ENCODE results near the gene HMG20A. TPM values are rescaled to one million over a fixed set of nuclear protein-coding genes. Genes with fewer than 3 reads are reported as not detected.

Gene HMG20A
- total and polyA plus RNA-seq, 12 donors: 14.0 to 57.2 (median 38.9) TPM

GRCh38 chr15:77457191-77457904 is 36.7 kb downstream of the HMG20A start:
- Histone ChIP-seq H3K4me3 (no peak overlapping the region), H3K36me3 (replicated peaks in 1 of 2) (peaks cover 0 to 11% of the 10 kb centered on the region in 2 donors), H3K4me1 (replicated peaks in 1 of 2) (peaks cover 26 to 43% of the 10 kb centered on the region in 2 donors), H3K9me3 (replicated peaks in 1 of 3) (no peaks in the 10 kb centered on the region), H3K27me3 (no peaks in the 10 kb centered on the region), H3K27ac (peak overlapping the region in 1 of 5 donors; percentile 40)
- 51 to 66% (median 59%) methylated on average over 5 of the region's 5 CpGs for WGBS, 4 donors
- DNase-seq: no peak
- TF ChIP-seq CTCF (IDR thresholded peaks at IDR 0.05): no peak
- TF ChIP-seq POLR2A (IDR thresholded peaks at IDR 0.05): no peak
- intact Hi-C loops (cut with DNase I): no loop called here

- intact Hi-C loops (cut with DNase I): no loop called here
- H3K4me1 ChIP-seq (replicated peaks in 1 of 2): peaks cover 26 to 43% of the 10 kb centered on the region in 2 donors
Measured at GRCh38 chr15:77457905-77458265, 37.2 kb downstream of the HMG20A start.

GRCh38 chr15:77459031-77459430 is 38.3 kb downstream of the HMG20A start:
- TF ChIP-seq CTCF (IDR thresholded peaks at IDR 0.05): no peak
- no peak for TF ChIP-seq POLR2A (IDR thresholded peaks at IDR 0.05)
- peaks cover 0 to 11% of the 10 kb centered on the region in 2 donors for H3K36me3 ChIP-seq (replicated peaks in 1 of 2)
- intact Hi-C loops (cut with DNase I): no loop called here
- no peak for DNase-seq
- H3K9me3 ChIP-seq (replicated peaks in 1 of 3): no peaks in the 10 kb centered on the region
- H3K4me1 ChIP-seq (replicated peaks in 1 of 2): peaks cover 26 to 43% of the 10 kb centered on the region in 2 donors
- WGBS, 4 donors: 88 to 91% (median 90%) methylated on average over 2 of the region's 2 CpGs
- no peak overlapping the region for H3K27ac ChIP-seq
- H3K27me3 ChIP-seq: no peaks in the 10 kb centered on the region
- no peak overlapping the region for H3K4me3 ChIP-seq

More at GRCh38 chr15:77457905-77458265, 37.2 kb downstream of the HMG20A start:
- no peak for DNase-seq
- Histone ChIP-seq H3K9me3 (replicated peaks in 1 of 3) (no peaks in the 10 kb centered on the region), H3K36me3 (replicated peaks in 1 of 2) (peaks cover 0 to 11% of the 10 kb centered on the region in 2 donors), H3K27me3 (no peaks in the 10 kb centered on the region), H3K27ac (peak overlapping the region in 1 of 5 donors; percentile 40), H3K4me3 (no peak overlapping the region)
- TF ChIP-seq POLR2A (IDR thresholded peaks at IDR 0.05): no peak

- Histone ChIP-seq H3K9me3 (replicated peaks in 1 of 3) (no peaks in the 10 kb centered on the region), H3K27ac (no peak overlapping the region), H3K4me1 (replicated peaks in 1 of 2) (peaks cover 18 to 28% of the 10 kb centered on the region in 2 donors), H3K4me3 (no peak overlapping the region), H3K27me3 (no peaks in the 10 kb centered on the region), H3K36me3 (replicated peaks in 1 of 2) (peaks cover 0 to 23% of the 10 kb centered on the region in 2 donors)
- intact Hi-C loops (cut with DNase I): no loop called here
- no peak for DNase-seq
- TF ChIP-seq POLR2A (IDR thresholded peaks at IDR 0.05): no peak
- TF ChIP-seq CTCF (IDR thresholded peaks at IDR 0.05): no peak
Measured at GRCh38 chr15:77461486-77461885, 40.8 kb downstream of the HMG20A start.

Measured in adrenal gland (tissue), 12 donors.